Neutrophil (primary cell): ENCODE measurements around the gene LGALS3BP.

Source experiments
- H3K27ac ChIP-seq: fragments of 200-600 bp; sonication (generic); 2 replicates; pipeline ENCODE4 v1.5.1; 2016; ENCODE audit warnings: mild to moderate bottlenecking, moderate library complexity
- H3K27me3 ChIP-seq: fragments of 200-600 bp; sonication (generic); 2 replicates; pipeline ENCODE4 v1.6.0; 2016; ENCODE audit warnings: mild to moderate bottlenecking
- H3K36me3 ChIP-seq: fragments of 200-600 bp; sonication (generic); 2 replicates; pipeline ENCODE4 v1.5.1; 2017
- H3K4me1 ChIP-seq, 2 experiments: fragments of 200-600 bp in 1 of 2; sonication (generic) in 1 of 2; 1 replicate in 1 of 2; 2 replicates in 1 of 2; pipeline versions ENCODE4 v1.5.1 to v1.6.1; 2013 to 2016; ENCODE audit warnings: low read depth in 1 of 2, low read length in 1 of 2, mild to moderate bottlenecking in 1 of 2, moderate library complexity in 1 of 2; ENCODE audit not compliant: control insufficient read depth in 1 of 2, insufficient read depth in 1 of 2
- H3K4me3 ChIP-seq, 2 experiments: fragments of 200-600 bp in 1 of 2; sonication (generic) in 1 of 2; 1 replicate in 1 of 2; 2 replicates in 1 of 2; pipeline ENCODE4 v1.5.1; 2013 to 2016; ENCODE audit warnings: low read depth in 1 of 2, low read length in 1 of 2, mild to moderate bottlenecking in 1 of 2, moderate library complexity in 1 of 2
- H3K9me3 ChIP-seq: fragments of 200-600 bp; sonication (generic); 2 replicates; pipeline ENCODE4 v1.5.1; 2016
- CTCF ChIP-seq: fragments of 200-600 bp; sonication (generic); IDR thresholded peaks from 2 replicates; pipeline ENCODE4 v1.5.1; 2016; ENCODE audit warnings: antibody characterized with exemption

Gene LGALS3BP

GRCh38 chr17:79006046-79006445, 26.3 kb upstream of the LGALS3BP start:
- Histone ChIP-seq H3K27ac (peak overlapping the region; percentile 52), H3K9me3 (no peaks in the 10 kb centered on the region), H3K4me3 (no peak overlapping the region), H3K4me1 (peaks cover 42 to 44% of the 10 kb centered on the region in 2 experiments), H3K27me3 (no peaks in the 10 kb centered on the region), H3K36me3 (peaks cover 40% of the 10 kb centered on the region)
- TF ChIP-seq CTCF, result no peak

- no peak for TF ChIP-seq CTCF
- peak overlapping the region; percentile 52 for H3K27ac ChIP-seq
- H3K9me3 ChIP-seq, result no peaks in the 10 kb centered on the region
- H3K27me3 ChIP-seq, result no peaks in the 10 kb centered on the region
- peaks cover 47% of the 10 kb centered on the region for H3K36me3 ChIP-seq
- H3K4me3 ChIP-seq, result no peak overlapping the region
- peaks cover 40 to 42% of the 10 kb centered on the region in 2 experiments for H3K4me1 ChIP-seq
Measured at GRCh38 chr17:79005063-79005861, 25.5 kb upstream of the LGALS3BP start.

DNA sequence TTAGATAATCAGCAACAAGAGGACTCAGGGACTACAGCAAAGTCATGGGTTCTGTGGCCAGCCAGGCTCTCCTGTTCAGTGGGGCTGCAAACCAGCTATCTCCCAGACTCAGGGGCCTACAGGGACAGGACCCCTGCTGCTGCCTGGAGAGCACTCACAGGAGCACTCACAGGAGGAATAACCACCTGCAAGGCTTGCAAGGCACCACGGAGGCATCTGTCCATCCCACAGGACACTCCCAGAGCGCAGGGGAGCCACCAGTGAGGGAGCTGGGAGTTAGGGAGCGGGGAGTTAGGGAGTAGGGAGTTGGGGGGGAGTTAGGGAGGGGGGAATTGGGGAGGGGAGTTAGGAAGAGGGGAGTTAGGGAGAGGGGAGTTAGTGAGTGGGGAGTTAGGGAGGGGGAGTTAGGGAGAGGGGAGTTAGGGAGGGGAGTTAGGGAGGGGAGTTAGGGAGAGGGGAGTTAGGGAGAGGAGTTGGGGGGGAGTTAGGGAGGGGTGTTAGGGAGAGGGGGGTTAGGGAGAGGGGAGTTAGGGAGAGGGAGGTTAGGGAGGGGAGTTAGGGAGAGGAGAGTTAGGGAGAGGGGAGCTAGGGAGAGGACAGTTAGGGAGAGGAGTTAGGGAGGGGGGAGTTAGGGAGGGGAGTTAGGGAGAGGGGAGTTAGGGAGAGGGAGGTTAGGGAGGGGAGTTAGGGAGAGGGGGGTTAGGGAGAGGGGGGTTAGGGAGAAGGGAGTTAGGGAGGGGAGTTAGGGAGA, 24.1 kb upstream of the LGALS3BP start:
- H3K4me3 ChIP-seq, result no peak overlapping the region
- no peak for TF ChIP-seq CTCF
- no peak overlapping the region for H3K27ac ChIP-seq
- H3K9me3 ChIP-seq, result no peaks in the 10 kb centered on the region
- no peaks in the 10 kb centered on the region for H3K27me3 ChIP-seq
- H3K36me3 ChIP-seq, result peaks cover 60% of the 10 kb centered on the region
- H3K4me1 ChIP-seq, result peaks cover 34 to 38% of the 10 kb centered on the region in 2 experiments

GRCh38 chr17:79002796-79003593, 23.3 kb upstream of the LGALS3BP start:
- Histone ChIP-seq H3K27me3 (no peaks in the 10 kb centered on the region), H3K9me3 (no peaks in the 10 kb centered on the region), H3K4me3 (no peak overlapping the region), H3K4me1 (peaks cover 26 to 29% of the 10 kb centered on the region in 2 experiments), H3K36me3 (peaks cover 67% of the 10 kb centered on the region), H3K27ac (no peak overlapping the region)
- no peak for TF ChIP-seq CTCF

GRCh38 chr17:79002291-79002690, 22.6 kb upstream of the LGALS3BP start:
- H3K27me3 ChIP-seq, result no peaks in the 10 kb centered on the region
- H3K9me3 ChIP-seq, result no peaks in the 10 kb centered on the region
- no peak for TF ChIP-seq CTCF
- peaks cover 18 to 22% of the 10 kb centered on the region in 2 experiments for H3K4me1 ChIP-seq
- no peak overlapping the region for H3K27ac ChIP-seq
- peaks cover 67% of the 10 kb centered on the region for H3K36me3 ChIP-seq
- H3K4me3 ChIP-seq, result no peak overlapping the region
